ENCODE data around the gene PPL.
A peak's percentile ranks its signal among the peaks of the same experiment; 100 is the strongest.

PPL gene

GRCh38 chr16:4859900-4860255, 77.1 kb downstream of the PPL start:
- DNase-seq: peak in 1 of 2 experiments; percentile 47

- peak in 1 of 2 experiments; percentile 37 for DNase-seq
Measured at GRCh38 chr16:4859190-4859899, 77.6 kb downstream of the PPL start.

GRCh38 chr16:4855804-4856203, 81.1 kb downstream of the PPL start:
- DNase-seq: no peak

GRCh38 chr16:4855371-4855770, 81.6 kb downstream of the PPL start:
- DNase-seq: no peak

GRCh38 chr16:4852221-4852872, 84.6 kb downstream of the PPL start:
- DNase-seq: no peak

GRCh38 chr16:4850211-4850610, 86.7 kb downstream of the PPL start:
- DNase-seq: no peak

- DNase-seq: no peak
Measured at GRCh38 chr16:4847774-4848587, 89.0 kb downstream of the PPL start.

- DNase-seq: peak; percentile 56 to 86
Measured at GRCh38 chr16:4846901-4847773, 89.8 kb downstream of the PPL start, which contains the start of the genes GLYR1 and UBN1. Gene GLYR1 (minus strand): TSS chr16:4847288. CDS start chr16:4847265, 23 bp downstream. Gene UBN1 (plus strand): TSS chr16:4847481. CDS start chr16:4852918, 5,437 bp downstream.

GRCh38 chr16:4846503-4846900, 90.4 kb downstream of the PPL start:
- peak in 1 of 2 experiments; percentile 16 for DNase-seq

GRCh38 chr16:4840984-4841383, 96.0 kb downstream of the PPL start:
- no peak for DNase-seq

GRCh38 chr16:4839942-4840341, 97.0 kb downstream of the PPL start:
- DNase-seq: no peak

GRCh38 chr16:4837733-4838501, 99.0 kb downstream of the PPL start:
- no peak for DNase-seq

GRCh38 chr16:4836727-4837126, 100.2 kb downstream of the PPL start:
- DNase-seq: no peak

- DNase-seq: no peak
Measured at GRCh38 chr16:4833584-4833983, 103.4 kb downstream of the PPL start.

- no peak for DNase-seq
Measured at GRCh38 chr16:4832698-4833343, 104.1 kb downstream of the PPL start.

Data from SW 1271 (cell line).